Esophagus squamous epithelium (tissue), 5 donors: ENCODE results near the gene SGSM1. TPM values are rescaled to one million over a fixed set of nuclear protein-coding genes. Genes with fewer than 3 reads are reported as not detected.

Source experiments
- DNase-seq: peaks from one replicate; lab custom pipeline; 2025; lab: John Stamatoyannopoulos, UW
- H3K27ac ChIP-seq, 4 donors: fragments of 200-600 bp; sonication (generic); one replicate each; pipeline ENCODE4 v1.5.1; 2016 to 2019; ENCODE audit warnings: mild to moderate bottlenecking in 1 of 4
- H3K27me3 ChIP-seq, 4 donors: fragments of 200-600 bp; sonication (generic); 1 replicate in 3 of 4; 2 replicates in 1 of 4; pipeline versions ENCODE4 v1.5.1 to v1.6.0; 2017 to 2021; ENCODE audit warnings: antibody characterized with exemption in 1 of 4
- H3K36me3 ChIP-seq, 3 donors: fragments of 200-600 bp; sonication (generic); one replicate each; pipeline ENCODE4 v1.5.1; 2016 to 2019
- H3K4me1 ChIP-seq, 3 donors: fragments of 200-600 bp; sonication (generic); one replicate each; pipeline ENCODE4 v1.5.1; 2017 to 2019
- H3K4me3 ChIP-seq, 4 donors: fragments of 200-600 bp; sonication (generic); 1 replicate in 3 of 4; 2 replicates in 1 of 4; pipeline ENCODE4 v1.5.1; 2016 to 2019; ENCODE audit warnings: mild to moderate bottlenecking in 2 of 4, moderate library complexity in 1 of 4
- H3K9me3 ChIP-seq, 3 donors: fragments of 200-600 bp; sonication (generic); one replicate each; pipeline ENCODE4 v1.5.1; 2016 to 2019
- POLR2A ChIP-seq, 4 donors: fragments of 450-650 bp; IDR thresholded peaks; one replicate each; pipeline ENCODE4 v1.6.1; 2017; ENCODE audit warnings: antibody characterized with exemption in 4 of 4, mild to moderate bottlenecking in 4 of 4, moderate library complexity in 3 of 4
- WGBS, 2 donors: methylation state at CpG; one replicate each; pipeline ENCODE4 v1.1.5; 2018; 5-methylcytosine and 5-hydroxymethylcytosine counted together
- intact Hi-C: fragments of 100-400 bp; cut with DNase I; formaldehyde crosslinking; loops from one replicate; pipeline ENCODE4 v1.15.0; 2022
- total RNA-seq, 4 donors: library from RNA; depleted of rRNA; stranded (reverse); fragments of >200 nt; gene quantifications; one replicate each; pipeline ENCODE4 v1.1.0, GENCODE V29; 2016
- TF ChIP-seq, protein P1 (sequence below), 6 experiments: fragments of 450-650 bp in 4 of 6; fragments of 200-600 bp in 2 of 6; sonication (generic) in 2 of 6; IDR thresholded peaks; one replicate each; pipeline ENCODE4 v1.5.1; 2016 to 2019; ENCODE audit warnings: antibody characterized with exemption in 6 of 6, mild to moderate bottlenecking in 4 of 6, moderate library complexity in 4 of 6
- donor health status: DM: yes; HTN: yes; CAD: no.

The SGSM1 gene
- total RNA-seq, 4 donors from 2014 or later = 0.09 to 0.57 (median 0.18) TPM

DNA sequence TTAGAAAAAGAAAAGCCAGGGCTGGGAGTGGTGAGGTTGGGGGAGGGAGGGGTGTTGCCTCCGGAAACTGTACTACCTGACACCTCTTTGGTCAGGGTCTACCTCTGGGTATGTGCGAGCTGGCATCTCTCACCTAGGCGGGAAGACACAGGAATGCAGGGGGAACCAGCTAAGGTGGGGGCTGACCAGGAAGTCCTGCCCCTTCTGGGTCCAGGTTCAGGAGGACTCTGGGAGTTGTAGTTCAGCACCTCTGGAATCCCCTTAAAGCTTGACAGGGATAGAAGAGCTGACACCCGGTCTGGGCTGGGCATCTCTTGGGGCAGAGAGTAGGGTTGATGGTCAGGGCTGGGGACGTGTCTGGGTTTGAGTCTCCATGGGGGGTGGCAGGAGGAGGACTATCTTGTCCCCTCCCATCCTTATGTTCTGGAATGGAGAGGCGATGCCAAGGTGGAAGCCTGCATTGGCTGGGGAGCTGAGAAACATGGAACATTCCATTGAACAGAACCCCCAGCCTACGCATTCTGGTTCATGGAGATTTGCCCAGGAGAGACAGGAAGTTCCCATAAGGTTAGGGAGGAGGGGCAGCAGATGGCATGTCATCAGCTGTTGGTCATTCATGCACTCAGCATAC is 144.4 kb downstream of the SGSM1 start:
- no peak for DNase-seq
- H3K27ac ChIP-seq = no peak overlapping the region
- no peaks in the 10 kb centered on the region for H3K36me3 ChIP-seq
- peaks cover 0 to 37% (median 0%) of the 10 kb centered on the region in 4 donors for H3K27me3 ChIP-seq
- peaks cover 6 to 81% (median 14%) of the 10 kb centered on the region in 3 donors for H3K4me1 ChIP-seq
- TF ChIP-seq, protein P1, sequence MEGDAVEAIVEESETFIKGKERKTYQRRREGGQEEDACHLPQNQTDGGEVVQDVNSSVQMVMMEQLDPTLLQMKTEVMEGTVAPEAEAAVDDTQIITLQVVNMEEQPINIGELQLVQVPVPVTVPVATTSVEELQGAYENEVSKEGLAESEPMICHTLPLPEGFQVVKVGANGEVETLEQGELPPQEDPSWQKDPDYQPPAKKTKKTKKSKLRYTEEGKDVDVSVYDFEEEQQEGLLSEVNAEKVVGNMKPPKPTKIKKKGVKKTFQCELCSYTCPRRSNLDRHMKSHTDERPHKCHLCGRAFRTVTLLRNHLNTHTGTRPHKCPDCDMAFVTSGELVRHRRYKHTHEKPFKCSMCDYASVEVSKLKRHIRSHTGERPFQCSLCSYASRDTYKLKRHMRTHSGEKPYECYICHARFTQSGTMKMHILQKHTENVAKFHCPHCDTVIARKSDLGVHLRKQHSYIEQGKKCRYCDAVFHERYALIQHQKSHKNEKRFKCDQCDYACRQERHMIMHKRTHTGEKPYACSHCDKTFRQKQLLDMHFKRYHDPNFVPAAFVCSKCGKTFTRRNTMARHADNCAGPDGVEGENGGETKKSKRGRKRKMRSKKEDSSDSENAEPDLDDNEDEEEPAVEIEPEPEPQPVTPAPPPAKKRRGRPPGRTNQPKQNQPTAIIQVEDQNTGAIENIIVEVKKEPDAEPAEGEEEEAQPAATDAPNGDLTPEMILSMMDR (IDR thresholded peaks at IDR 0.05) = no peak
- TF ChIP-seq POLR2A (IDR thresholded peaks at IDR 0.05) = no peak
- WGBS, 2 donors = 0 to 7% methylated on average over 4 to 5 of the region's 7 CpGs
- no peaks in the 10 kb centered on the region for H3K9me3 ChIP-seq
- H3K4me3 ChIP-seq = no peak overlapping the region
- intact Hi-C loops = no loop called here

- H3K9me3 ChIP-seq = no peaks in the 10 kb centered on the region
- intact Hi-C loops = loop anchor here (2.0 kb wide), 1 partner anchor 97 kb away; no protein-coding TSS in a partner anchor
- peaks cover 6 to 73% (median 14%) of the 10 kb centered on the region in 3 donors for H3K4me1 ChIP-seq
- 5 to 11% methylated on average over 6 to 9 of the region's 71 CpGs for WGBS, 2 donors
- H3K36me3 ChIP-seq = no peaks in the 10 kb centered on the region
- TF ChIP-seq, protein P1 (IDR thresholded peaks at IDR 0.05) = peak; percentile 89 to 99 (median 97)
- TF ChIP-seq POLR2A (IDR thresholded peaks at IDR 0.05) = peak in 3 of 4 donors; percentile 61 to 79 (median 78)
- peak within 1 kb of the TSS; percentile 83 to 94 (median 91) for H3K27ac ChIP-seq
- H3K4me3 ChIP-seq = peak within 1 kb of the TSS; percentile 75 to 89 (median 80)
- peaks cover 0 to 37% (median 0%) of the 10 kb centered on the region in 4 donors for H3K27me3 ChIP-seq
- no peak for DNase-seq
These were observed 146.2 kb downstream of the SGSM1 start, which contains the start of gene KIAA1671 for GRCh38 chr22:24951942-24952836. TSS of gene KIAA1671 (plus strand) at chr22:24952716. CDS start at chr22:25028000, 75,284 bp downstream.

- Histone ChIP-seq H3K27me3 (peaks cover 0 to 31% (median 0%) of the 10 kb centered on the region in 4 donors), H3K4me3 (peak overlapping the region; percentile 75 to 89 (median 80)), H3K9me3 (no peaks in the 10 kb centered on the region), H3K27ac (peak overlapping the region; percentile 83 to 94 (median 91)), H3K36me3 (no peaks in the 10 kb centered on the region), H3K4me1 (peaks cover 7 to 71% (median 14%) of the 10 kb centered on the region in 3 donors)
- intact Hi-C loops = loop anchor here (2.0 kb wide), 1 partner anchor 96 kb away; no protein-coding TSS in a partner anchor
- TF ChIP-seq, protein P1 (IDR thresholded peaks at IDR 0.05) = no peak
- WGBS, 2 donors = 1% methylated on average over 13 of the region's 35 CpGs; no CpG with 5 or more reads in 1 of the 2 donors
- no peak for DNase-seq
These were observed 146.9 kb downstream of the SGSM1 start for GRCh38 chr22:24952837-24953383.

GRCh38 chr22:24953384-24954113 is 147.5 kb downstream of the SGSM1 start:
- Histone ChIP-seq H3K9me3 (no peaks in the 10 kb centered on the region), H3K27ac (peak overlapping the region; percentile 83 to 94 (median 91)), H3K27me3 (peaks cover 0 to 24% (median 0%) of the 10 kb centered on the region in 4 donors), H3K4me1 (peaks cover 9 to 71% (median 14%) of the 10 kb centered on the region in 3 donors), H3K36me3 (no peaks in the 10 kb centered on the region), H3K4me3 (peak overlapping the region; percentile 75 to 89 (median 80))
- intact Hi-C loops = loop anchor here (2.0 kb wide), 1 partner anchor 95 kb away; no protein-coding TSS in a partner anchor
- DNase-seq = no peak
- WGBS, 2 donors = 20% methylated on average over 10 to 11 of the region's 47 CpGs
- TF ChIP-seq, protein P1 (IDR thresholded peaks at IDR 0.05) = no peak
- no peak for TF ChIP-seq POLR2A (IDR thresholded peaks at IDR 0.05)
